ELF-1 (cell line): ENCODE measurements around the gene SH2B3.
"Not testable (repeated sequence)": the region's sequence is repeated elsewhere in the genome, so short reads cannot be mapped to it uniquely, and the experiment has no call there.

Experiments used
- DNase-seq: peaks from one replicate; pipeline ENCODE4 v3.0.0-alpha.2; 2016; ENCODE audit warnings: low read depth, low spot score

SH2B3 gene

DNA sequence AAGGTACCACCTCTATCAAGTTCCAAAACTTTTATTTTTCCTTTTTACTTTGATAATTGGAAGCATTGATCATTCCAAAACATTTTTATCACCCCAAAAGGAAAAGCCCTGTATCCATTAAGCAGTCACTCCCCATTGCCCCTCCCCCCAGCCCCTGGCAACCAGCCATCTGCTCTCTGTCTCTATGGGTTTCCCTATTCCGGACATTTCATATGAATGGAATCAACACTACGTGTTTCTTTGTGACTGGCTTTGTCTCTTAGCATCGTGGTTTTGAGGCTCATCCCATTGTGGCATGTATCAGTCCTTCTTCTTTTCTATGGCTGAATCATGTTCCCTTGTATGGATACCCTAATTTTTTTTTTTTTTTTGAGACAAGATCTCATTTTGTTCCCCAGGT, 18.8 kb upstream of the SH2B3 start:
- no peak for DNase-seq

DNA sequence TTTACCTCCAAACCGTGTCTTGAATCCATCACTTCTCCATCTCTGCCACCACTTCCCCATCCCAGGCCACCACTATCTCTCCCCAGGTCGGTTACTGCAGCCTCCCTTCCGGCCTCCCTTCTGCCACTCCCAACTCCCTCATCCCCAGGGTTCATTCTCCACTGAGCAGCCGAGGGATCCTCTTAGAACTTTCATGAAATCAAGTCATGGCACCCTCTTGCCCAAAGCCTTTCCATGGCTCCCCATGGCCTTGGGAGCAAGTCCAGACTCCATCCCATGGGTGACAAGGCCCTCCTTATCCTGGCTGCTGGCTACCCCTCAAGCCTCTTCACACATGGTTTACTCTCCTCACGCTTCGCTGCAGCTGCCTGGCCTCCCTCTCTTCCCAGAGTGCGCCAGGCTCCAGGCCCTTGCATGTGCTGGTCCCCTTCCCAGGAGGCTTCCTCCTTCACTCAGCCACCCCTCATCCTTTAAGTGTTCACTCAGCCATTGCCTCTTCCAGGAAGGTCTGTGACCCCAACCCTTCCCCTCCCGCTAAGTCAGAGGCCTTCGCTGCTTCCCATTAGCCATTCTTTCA, 17.9 kb upstream of the SH2B3 start:
- DNase-seq = no peak

DNA sequence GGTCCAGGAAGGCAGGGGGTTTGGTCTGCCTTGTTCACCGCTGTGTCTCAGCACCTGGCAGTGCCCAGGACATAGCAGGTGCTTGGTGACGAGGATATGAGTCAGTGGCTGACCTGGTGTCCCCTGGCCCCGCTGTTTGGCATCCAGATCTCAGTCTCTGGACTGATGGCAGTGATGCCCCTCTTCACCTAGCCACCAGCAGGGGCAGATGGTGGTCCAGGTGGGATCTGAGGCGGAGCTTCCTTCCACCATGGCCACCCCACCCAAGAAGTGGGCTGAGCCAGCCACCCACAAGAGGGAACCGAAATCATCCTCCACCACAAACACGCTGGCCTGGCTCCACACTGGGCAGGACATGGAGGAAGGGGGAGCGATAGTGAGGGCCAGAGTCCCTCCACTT, 16.1 kb upstream of the SH2B3 start:
- no peak for DNase-seq

DNA sequence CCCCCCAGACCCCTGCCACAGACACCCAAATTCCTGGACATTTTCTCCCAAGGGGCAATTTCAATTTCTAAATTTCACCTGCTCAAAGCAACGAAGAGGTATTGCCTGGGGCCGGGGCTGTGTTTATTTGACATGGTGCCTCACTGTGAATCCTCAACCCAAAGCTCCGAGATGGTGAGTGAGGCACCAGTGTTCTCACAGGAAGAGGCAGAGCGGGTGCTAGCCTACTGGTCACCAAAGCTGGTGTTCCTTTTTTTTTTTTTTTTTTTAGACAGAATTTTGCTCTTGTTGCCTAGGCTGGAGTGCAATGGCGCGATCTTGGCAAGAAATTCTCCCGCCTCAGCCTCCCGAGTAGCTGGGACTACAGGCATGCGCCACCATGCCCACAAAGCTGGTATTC, 14.8 kb upstream of the SH2B3 start:
- no peak for DNase-seq

DNA sequence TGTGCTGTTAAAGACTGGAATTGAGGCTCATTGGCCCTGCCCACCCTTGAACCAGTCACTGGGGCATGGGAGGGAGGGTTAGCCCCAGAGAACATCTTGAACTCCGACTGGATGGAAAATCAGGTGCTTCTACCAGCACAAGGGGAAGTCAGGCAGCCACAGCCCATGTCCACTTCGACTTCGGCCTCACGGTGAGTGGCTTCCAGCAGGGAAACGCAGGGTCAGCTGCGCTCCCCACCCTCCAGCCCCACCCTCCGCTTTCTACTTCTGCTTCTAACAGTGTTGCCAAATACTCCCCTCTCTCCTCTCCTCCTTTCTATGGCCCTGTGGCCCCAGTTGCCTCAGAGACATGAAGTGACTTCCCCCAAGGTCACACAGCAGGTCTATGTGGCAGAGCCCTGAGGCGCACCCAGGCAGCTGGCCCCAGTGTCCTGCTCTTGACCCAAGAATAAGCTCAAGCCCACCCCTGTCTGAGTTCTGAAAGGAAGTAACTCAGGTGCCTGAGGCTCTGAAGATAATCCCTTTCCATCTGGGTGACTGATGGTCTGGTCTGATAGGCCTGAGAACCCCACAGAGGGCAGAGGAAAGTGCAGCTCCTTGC, 11.9 kb upstream of the SH2B3 start:
- DNase-seq = no peak

DNA sequence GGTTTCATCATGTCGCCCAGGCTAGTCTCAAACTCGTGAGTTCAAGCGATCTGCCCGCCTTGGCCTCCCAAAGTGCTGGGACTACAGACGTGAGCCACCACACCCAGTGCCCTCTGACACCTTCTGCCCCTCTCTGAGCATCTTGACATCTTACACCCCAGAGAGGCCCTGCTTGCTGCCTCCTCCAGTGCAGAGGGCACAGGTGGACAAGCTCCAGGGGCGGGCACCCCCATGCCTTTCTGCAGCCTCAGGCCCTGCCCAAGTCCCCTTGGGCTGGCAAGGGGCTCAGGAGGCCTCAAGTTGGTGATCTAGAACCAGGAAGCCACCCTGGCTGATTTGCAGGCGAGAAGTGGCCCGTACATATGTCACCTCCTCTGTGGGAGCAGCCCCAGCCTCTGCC, 11.2 kb upstream of the SH2B3 start:
- DNase-seq = no peak

DNA sequence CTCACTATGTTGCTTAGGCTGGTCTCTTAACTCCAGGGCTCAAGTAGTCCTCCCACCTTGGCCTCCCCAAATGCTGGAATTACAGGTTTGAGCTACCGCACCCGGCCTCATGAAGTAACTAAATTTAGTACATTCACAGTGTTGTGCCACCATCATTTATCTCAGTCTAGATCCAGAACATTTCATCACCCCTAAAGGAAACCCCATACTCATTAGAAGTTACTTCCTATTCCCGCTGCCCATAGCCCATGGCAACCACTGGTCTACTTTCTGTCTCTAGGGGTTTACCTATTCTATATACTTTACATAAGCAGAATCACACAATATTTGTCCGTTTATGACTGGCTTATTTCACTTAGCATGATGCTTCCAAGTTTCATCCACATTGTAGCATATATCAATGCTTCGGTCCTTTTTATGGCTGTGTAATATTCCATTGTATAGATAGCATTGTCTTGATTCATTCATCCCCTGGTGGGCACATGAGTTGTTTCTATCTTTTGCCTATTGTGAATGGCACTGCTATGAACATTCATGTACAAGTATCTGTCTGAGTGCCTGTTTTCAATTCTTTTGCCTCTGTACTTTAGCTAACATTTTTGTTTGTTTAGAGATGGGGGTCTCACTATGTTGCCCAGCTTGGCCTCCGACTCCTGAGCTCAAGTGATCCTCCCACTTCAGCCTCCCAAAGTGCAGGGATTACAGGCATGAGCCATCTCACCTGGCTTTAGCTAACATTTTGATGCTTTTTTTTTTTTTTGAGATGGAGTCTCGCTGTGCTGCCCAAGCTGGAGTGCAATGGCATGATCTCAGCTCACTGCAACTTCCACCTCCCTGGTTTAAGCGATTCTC, 10.2 kb upstream of the SH2B3 start:
- no peak for DNase-seq

DNA sequence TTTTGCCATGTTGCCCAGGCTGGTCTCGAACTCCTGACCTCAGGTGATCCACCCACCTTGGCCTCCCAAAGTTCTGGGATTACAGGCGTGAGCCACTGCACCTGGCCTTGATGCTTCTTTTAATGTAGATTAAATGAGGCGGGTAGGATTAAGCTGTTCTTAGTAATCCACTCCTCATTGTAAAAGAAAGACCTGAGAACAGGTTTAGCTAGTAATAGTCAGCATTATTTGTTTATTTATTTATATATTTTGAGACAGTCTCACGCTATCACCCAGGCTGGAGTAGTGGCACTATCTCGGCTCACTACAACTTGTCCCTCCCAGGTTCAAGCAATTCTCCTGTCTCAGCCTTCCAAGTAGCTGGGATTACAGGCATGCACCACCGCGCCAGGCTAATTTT, 9.5 kb upstream of the SH2B3 start:
- DNase-seq = not testable (repeated sequence)

DNA sequence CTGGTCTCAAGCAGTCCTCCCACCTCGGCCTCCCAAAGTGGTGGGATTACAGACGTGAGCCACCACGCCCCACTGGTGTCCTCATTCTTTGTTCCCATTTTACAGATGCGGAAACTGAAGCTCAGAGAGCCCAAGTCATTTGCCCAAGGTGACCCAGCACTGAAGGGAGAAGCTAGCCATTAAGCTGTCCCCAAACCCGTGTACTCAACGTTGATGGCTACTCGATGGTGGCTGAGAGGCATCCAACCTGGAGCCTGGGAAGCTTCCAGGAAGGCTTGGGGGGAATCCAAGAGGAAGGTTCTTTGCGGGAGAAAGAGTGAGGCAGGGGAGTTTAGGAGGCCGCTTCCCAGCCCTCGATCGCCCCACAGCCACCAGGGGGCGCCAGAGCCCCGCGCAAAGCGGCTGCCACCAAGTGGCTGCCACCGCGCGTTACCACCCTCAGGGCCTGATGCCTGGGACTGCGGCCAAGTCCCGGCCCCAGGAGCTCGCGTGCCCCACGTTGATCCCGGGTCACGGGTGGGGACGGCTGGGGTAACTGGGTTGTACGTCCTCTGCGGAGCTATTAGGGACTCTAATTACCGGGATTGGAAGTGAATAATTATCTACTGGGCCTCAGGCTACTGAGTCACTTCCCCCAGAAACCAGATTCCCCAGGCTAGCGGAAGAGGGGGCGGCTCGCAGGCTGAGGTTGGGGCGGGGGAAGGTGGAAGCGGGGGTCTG, 8.8 kb upstream of the SH2B3 start:
- DNase-seq = peak; percentile 91

DNA sequence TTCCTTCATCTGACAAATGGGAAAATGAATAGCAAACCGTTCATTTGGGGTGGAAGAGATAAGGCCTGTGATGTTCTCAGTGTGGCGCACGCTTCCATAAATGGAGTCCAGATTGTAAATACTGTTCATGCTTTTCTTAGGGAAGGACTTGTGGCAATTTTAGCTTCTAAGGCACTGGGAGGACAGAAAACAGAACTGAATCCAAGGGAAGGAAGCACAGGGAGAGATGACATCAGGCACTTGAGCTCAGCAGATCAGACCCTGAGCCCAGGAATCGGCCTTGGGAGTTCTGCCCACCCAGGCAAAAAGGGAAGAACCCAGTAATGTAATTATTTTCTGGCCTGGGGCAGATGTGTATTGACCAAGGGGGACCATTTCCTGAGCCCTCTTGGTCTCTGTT, 7.2 kb upstream of the SH2B3 start:
- DNase-seq = no peak

DNA sequence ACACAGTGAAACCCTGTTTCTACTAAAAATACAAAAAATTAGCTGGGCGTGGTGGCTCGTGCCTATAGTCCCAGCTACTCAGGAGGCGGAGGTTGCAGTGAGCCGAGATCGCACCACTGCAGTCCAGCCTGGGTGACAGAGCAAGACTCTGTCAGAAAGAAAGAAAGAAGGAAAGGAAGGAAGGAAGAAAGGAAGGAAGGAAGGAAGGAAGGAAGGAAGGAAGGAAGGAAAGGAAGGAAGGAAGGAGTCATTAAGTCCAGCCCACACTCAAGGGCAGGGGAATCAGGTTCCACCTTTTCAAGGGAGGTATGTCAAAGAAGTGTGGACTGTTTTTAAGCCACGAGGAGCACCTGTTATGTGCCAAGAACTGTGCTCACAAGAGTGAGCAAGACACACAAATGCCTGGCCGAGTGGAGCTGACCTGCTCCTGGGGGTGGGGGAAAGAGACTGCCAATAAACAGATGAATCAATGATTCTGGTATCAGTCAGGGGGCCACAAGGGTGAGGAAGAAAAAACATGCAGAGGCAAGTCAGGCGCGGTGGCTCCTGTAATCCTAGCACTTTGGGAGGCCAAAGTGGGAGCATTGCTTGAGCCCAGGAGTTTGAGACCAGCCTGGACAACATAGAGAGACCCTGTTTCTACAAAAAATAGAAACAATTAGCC, 5.8 kb upstream of the SH2B3 start:
- not testable (repeated sequence) for DNase-seq

DNA sequence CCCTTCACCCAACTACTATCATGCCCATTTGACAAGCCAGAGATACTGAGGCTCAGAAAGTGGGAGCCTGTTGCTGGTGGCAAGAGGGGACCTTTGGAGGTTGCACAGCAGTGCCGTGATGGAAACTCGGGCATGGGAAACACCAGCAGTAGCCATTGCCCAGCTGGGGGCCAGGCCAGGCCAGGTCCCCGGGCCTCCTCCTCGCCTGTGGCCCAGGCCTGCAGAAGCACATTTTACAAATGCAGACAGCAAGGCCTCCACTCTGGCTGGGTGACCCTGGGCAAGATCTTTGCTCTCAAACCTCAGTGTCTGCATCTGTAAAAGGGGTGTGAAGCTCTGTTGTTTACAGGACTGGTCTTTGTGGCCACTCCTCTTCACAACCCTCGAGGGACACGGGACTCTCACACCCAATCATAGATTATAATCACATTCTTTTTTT, 4.5 kb upstream of the SH2B3 start:
- no peak for DNase-seq

DNA sequence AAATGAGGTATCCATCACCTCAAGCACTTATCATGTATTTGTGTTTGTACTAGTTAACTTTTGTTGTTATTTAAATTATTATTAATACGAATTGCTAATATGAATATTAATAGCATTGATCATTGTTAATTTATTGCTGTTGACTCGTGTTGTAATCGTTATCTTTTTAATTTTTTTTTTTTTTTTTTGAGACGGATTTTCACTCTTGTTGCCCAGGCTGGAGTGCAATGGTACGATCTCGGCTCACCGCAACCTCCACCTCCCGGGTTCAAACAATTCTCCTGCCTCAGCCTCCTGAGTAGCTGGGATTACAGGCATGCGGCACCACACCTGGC, 3.3 kb upstream of the SH2B3 start:
- not testable (repeated sequence) for DNase-seq

DNA sequence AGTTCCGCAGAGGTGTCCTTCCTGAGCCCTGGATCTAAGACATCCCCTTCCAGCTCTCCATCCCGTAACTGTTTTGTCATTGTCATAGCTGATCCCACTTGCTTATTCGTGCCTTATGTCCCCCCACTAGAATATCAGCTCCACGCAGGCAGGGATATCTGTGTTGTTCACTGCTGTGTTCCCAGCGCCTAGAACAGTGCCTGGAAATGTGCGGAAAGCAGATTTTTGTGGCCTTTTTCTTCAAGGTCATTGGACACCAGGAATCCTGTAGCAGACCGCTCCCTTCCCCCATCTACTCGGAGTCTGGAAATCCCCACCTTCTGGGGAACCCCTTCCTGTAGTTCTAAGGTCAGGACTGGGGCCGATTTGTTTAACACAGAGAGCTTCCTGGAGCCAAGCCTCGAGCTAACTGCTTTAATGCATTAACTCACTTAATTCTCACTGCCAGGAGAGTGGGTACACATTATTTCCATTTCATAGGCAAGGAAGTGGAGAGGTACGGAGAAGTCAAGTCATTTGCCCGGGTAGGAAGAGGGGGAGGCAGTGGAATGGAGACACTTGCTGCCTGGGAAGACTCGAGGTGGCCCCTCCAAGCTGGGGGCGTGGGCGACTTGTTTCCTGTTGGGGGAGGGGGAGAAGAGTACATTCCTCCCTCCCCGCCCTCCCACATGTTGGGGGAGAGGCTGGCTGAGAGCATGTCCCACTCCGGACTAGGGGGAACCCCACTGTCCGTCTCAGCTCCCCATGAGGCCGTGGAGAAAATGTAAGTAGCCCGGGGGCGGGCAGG, 1.2 kb upstream of the SH2B3 start:
- DNase-seq = peak; percentile 65

DNA sequence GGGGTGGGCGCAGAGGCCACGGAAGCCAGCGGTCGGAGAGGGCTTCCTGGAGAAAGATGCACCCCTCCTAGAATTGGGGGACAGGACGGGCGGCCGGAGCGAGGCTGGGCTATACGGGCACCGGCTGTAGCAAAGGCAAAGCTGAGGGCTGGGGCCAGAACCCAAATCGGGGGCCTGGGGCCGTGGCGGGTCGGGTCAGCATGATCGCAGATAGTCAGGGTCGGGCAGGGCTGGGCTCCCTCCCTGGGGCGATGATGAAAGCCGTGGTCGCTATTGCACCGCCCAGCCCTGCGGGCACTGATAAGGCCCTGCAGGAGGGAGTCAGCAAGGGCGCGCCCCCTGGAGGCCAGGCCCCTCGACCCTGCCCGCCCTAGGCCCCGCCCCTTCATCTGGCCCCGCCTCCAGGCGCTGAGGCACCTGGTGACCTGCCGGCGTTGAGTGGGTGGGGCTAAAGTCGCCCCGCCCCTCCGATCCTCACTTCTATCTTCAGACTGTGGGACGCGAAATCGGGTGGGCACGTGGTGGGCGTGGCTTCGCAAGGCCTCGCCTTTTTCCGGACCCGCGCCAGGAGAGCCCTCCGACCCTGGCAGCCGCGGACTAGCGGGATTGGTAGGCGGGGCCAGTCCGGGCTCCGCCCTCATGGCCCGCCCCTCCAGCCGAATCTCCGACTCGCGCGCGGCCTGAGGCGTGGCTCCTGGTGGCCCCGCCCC, 419 bp upstream of the SH2B3 start:
- DNase-seq = peak; percentile 100

DNA sequence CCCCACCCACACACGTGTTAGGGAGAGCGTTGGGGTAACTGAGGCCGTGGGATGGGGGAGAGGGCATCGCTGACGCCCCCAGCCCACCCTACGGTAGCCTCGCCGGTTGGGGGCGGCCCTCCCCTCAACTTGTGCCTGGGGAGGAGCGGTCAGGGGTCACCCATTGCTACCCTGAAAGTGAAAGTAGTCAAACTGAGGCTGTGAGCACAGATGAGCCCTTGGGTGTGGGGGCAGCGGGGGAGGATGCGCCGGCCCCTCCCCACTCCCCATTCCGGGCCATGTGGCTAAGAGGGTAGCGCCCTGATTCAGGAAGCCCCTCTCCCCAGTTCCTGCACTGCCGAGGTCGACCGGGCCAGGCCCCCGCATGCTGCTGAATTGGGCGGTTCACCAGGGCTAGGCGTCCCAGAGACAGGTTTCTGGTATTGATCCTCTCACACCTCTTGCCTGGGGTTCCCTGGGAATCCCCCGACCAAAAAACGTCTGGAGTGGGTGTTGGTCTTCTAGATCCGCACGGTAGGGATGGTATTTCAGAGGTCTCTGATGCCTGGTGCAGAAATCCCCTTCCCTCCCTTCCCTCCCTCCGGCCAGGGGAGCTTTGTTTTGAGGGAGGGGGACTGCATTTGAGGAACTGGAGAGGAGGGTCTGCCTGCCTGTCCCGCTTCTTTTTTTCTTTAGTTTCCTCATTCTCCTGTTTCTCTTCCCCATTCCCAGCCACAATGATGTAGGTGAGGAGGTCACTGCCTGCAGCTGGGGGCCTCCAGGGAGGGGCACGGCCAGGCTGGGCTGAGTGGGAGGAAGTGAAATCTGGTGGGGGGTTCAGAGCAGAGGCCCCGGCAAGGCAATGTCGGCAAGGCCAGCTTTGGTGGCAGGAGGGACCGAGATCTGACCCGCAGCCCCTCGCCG, 1.0 kb downstream of the SH2B3 start:
- DNase-seq = peak; percentile 40

DNA sequence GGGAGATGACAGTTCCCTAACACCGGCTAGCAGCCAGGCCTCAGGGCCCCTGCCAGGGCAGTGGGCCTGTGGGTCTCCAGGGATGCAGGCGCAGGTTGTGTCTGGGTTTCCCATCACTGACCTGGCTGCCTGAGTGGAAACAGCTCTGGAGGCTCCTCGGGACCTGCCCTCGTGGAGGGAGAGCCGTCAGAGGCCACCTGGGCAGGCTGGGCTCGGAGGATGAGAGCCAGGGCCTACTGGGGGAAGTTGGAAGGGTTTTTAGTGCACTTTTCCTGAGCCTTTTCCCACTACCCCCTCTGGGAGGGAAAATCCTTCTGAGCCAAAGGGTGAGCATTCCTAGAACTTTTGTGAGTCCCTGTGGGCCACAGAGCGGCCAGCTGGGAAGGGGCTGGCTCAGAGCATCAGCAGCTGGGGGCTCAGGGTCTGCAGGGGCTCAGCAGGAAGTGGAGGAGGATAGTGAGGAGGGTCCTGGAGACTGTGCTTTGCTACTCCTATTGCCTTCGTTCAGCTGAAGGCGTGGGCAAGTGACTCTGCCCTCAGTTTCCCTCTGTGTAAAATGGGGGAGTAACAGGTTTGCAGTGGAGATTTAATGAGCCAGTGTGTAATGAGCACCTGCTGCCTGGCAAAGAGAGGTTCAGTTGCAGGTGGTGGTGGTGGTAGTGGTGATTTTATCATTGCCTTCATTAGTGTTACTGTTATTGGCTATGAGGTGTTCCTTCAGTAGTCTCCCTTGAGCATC, 1.8 kb downstream of the SH2B3 start:
- peak; percentile 34 for DNase-seq

DNA sequence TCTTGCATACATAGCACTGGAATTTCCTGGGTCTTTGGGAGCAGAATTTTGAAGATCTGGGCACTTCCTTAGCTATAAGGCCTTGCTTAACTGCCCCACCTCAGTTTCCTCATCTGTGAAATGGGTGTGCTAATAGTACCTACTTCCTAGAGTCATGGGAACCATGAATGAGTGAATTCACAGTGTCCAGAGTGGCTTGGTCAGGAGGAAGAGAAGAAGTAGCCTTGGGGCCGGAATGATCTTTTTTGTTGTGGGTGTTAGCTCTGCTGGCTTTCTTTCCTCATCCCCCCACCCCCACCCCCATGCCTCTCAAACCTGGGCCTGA, 2.4 kb downstream of the SH2B3 start:
- no peak for DNase-seq
